Astrocyte of the cerebellum (primary cell): ENCODE results near the gene ERBB2.
A peak's percentile ranks its signal among the peaks of the same experiment; 100 is the strongest.
"Not testable (repeated sequence)": the region's sequence is repeated elsewhere in the genome, so short reads cannot be mapped to it uniquely, and the experiment has no call there.

Experiments
- DNase-seq: peaks from one replicate; pipeline ENCODE4 v3.0.0-alpha.2; 2011; ENCODE audit warnings: low read depth
- H3K4me3 ChIP-seq: 2 replicates; pipeline ENCODE4 v1.5.1; 2011; ENCODE audit warnings: mild to moderate bottlenecking, low read depth, low read length, moderate library complexity
- CTCF ChIP-seq: IDR thresholded peaks from 2 replicates; pipeline ENCODE4 v1.5.1; 2012; ENCODE audit warnings: low read length, low read depth, moderate library complexity, mild to moderate bottlenecking; ENCODE audit errors: missing control alignments
- in situ Hi-C: cut with HindIII; loops from 2 replicates; pipeline ENCODE4 v1.10.0; 2017; ENCODE audit warnings: low sequenced_read_pairs

The ERBB2 gene

DNA sequence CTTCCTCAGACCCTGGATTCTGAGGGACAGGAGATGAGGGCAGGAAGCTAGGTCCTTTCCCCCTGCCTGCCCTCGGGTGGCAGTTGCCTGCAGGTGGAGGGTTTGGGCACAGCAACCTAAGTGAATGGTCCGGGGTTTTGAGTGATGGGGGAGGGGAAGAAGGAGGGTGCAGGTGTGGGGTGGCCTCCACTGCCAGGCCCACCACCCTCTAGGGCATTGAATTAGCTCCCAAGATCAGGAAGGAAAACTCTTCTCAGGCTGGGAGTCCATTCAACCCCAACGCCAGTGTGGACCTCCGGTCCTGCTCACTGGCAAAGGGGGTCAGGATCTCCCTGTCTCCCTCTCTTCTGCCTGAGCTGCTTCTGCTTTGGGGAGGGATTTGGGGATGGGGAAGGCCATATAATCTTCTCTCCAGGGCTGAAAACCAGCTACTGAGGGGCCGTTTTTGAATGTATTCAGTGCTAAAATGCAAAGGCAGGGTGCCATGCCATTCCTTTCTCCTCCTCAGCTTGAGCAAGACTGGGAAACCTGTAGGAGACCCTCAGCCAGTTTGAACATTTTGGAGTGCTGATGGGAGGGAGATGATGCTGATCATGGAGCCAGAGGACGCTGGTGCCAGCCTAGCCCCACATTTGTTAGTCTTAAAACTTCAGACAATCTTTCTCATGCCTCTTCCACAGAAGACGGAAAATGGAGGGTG, 56.7 kb downstream of the ERBB2 start:
- in situ Hi-C loops = no loop called here
- H3K4me3 ChIP-seq = no peak overlapping the region
- no peak for DNase-seq
- no peak for TF ChIP-seq CTCF

- TF ChIP-seq CTCF = no peak
- H3K4me3 ChIP-seq = no peak overlapping the region
- in situ Hi-C loops = no loop called here
- no peak for DNase-seq
Measured at GRCh38 chr17:39757176-39757662, 57.4 kb downstream of the ERBB2 start.

DNA sequence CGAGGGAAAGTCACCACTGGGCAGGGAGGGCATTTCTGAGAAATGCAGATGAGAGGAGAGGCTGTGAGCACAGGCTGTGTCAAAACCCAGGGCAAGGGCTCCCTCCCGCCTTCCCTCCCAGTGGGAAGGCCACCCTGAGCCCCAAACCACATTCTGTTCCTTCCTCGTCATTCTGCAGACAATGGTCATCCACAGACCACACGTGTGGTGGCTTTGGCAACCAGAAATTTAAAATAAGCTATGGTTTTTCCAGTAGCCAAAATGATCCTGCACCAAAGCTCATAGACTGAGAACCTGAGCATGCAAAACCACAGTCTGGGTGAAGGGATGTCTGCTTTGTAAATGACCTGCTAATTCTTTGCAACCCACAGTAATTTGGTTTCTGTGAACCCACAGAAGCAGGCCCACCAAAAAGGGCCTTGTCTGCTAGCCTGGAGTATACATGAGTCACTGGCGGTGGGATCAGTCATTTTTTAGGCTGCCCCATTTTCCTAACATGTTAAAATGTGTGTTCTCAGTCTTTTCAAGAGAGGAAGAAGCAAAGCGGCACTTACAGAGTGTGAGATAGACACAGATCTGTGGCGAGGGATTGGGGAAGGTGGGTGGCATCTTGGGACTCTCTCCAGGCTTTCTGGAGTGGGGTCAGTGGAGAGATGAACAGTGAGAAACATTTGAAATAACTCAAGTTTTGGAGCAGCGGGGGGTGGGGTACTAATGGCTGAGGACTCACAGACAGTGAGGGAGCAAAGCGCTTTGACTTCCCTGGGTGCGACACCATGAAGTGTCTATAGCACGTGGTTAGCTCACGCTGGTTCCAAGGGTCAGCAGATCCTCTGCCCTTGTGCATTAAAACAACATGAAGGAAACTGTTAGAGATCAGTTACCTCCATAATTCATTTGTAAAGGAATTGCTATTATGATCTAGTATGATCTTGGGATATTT, 58.3 kb downstream of the ERBB2 start:
- H3K4me3 ChIP-seq = no peak overlapping the region
- peak; percentile 88 for DNase-seq
- in situ Hi-C loops = no loop called here
- TF ChIP-seq CTCF = no peak

DNA sequence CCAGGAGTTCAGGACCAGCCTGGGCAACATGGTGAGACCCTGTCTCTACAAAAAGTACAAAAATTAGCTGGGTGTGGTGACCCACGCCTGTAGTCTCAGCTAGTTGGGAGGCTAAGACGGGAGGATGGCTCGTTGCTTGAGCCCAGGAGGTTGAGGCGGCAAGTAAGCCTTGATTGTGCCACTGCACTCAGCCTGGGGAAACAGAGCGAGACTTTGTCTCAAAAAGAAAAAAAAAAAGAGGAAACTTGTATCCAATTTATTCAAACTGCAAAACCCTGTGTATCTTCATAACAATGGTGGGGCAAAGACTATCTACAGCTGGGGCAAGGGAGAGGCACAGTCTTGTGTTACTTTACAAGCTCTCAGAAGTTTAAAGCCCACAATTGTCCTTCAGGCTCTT, 59.3 kb downstream of the ERBB2 start:
- in situ Hi-C loops = no loop called here
- no peak overlapping the region for H3K4me3 ChIP-seq
- no peak for TF ChIP-seq CTCF
- DNase-seq = no peak

GRCh38 chr17:39761861-39762496, 62.1 kb downstream of the ERBB2 start:
- TF ChIP-seq CTCF = no peak
- in situ Hi-C loops = no loop called here
- H3K4me3 ChIP-seq = no peak overlapping the region
- no peak for DNase-seq

DNA sequence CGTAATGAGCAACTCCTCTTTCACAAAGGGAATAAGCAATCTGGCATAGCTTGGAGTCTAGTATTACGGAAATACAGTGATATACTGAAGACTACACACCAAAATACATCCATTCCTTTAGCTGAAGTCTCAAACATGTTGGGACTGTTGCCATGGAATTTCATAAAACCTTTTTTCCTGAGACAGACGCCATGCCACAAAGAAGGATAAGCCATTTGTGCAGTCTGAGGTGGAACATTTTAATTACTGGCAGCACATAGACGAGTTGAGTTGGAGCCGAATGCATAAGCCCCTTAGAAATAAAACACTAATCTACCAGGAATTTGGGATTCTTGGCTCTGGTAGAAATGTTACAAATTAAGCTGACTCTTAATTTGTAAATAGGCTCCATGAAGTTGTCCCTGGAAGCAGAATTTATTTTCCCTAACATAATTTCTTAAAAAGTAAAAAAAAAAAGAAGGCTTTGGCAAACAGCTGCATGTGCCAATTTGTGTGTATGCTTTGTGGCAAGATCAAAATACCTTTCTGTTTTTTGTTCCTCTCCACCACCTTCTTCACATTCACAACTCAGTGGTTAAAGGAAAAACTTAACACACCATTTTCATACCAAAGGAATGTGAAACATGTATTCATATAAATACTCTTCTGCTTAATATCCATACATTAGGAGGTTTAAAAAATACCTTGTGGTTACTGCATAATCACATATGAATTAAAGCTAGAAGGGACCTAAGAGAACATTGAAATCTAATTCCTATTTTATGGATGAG, 63.4 kb downstream of the ERBB2 start:
- peak; percentile 71 for DNase-seq
- in situ Hi-C loops = no loop called here
- TF ChIP-seq CTCF = no peak
- H3K4me3 ChIP-seq = no peak overlapping the region

DNA sequence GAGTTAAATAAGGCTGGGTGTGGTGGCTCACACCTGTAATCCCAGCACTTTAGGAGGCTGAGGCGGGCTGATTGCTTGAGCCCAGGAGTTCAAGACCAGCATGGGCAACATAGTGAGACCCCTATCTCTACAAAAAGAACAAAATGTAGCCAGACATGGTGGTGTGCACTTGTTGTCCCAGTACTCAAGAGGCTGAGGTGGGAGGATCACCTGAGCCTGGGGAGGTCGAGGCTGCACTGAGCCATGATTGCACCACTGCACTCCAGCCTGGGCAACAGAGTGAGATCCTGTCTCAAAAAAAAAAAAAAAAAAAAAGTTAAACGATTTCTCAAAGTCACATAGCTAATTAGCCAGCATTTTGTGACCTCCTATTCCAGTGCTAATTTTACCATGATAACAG, 64.3 kb downstream of the ERBB2 start:
- DNase-seq, H3K4me3 ChIP-seq, in situ Hi-C loops: not testable (repeated sequence)
